Neuronal stem cell (in vitro differentiated cells): Measurements from ENCODE around the gene HAPLN3.
"Not testable (repeated sequence)": the region's sequence is repeated elsewhere in the genome, so short reads cannot be mapped to it uniquely, and the experiment has no call there.

Experiments used
- DNase-seq: peaks from one replicate; pipeline ENCODE4 v3.0.0-alpha.2; 2013; ENCODE audit warnings: low spot score
- H2AFZ ChIP-seq: one replicate; pipeline ENCODE4 v1.6.1; 2013; ENCODE audit warnings: mild to moderate bottlenecking, low read length, inconsistent platforms
- H2AK5ac ChIP-seq: 2 replicates; pipeline ENCODE4 v1.6.1; 2013; ENCODE audit warnings: low read depth, mild to moderate bottlenecking, inconsistent platforms, low read length, moderate library complexity, mixed read lengths
- H2BK120ac ChIP-seq: 2 replicates; pipeline ENCODE4 v1.6.1; 2013; ENCODE audit warnings: low read depth, mild to moderate bottlenecking, inconsistent platforms, low read length, moderate library complexity, mixed read lengths
- H2BK12ac ChIP-seq: one replicate; pipeline ENCODE4 v1.6.1; 2013; ENCODE audit warnings: low read length, inconsistent platforms
- H2BK15ac ChIP-seq: 2 replicates; pipeline ENCODE4 v1.6.1; 2013; ENCODE audit warnings: mild to moderate bottlenecking, low read length, inconsistent platforms, mixed read lengths
- H2BK5ac ChIP-seq: one replicate; pipeline ENCODE4 v1.6.1; 2013; ENCODE audit warnings: inconsistent platforms, mild to moderate bottlenecking, low read length, moderate library complexity
- H3K14ac ChIP-seq: one replicate; pipeline ENCODE4 v1.6.1; 2013; ENCODE audit warnings: low read length, inconsistent platforms
- H3K18ac ChIP-seq: 2 replicates; pipeline ENCODE4 v1.6.1; 2013; ENCODE audit warnings: low read length, inconsistent platforms
- H3K23ac ChIP-seq: 2 replicates; pipeline ENCODE4 v1.6.1; 2013; ENCODE audit warnings: low read depth, mild to moderate bottlenecking, mixed read lengths, low read length, inconsistent platforms; ENCODE audit not compliant: poor library complexity
- H3K27ac ChIP-seq: replicated peaks from 3 replicates; pipeline ENCODE4 v1.5.1; 2013; ENCODE audit warnings: low read length, inconsistent platforms
- H3K27me3 ChIP-seq, 3 experiments: 2 replicates each; pipeline ENCODE4 v1.6.1; 2013; ENCODE audit warnings: low read length in 3 of 3, mild to moderate bottlenecking in 2 of 3, inconsistent platforms in 1 of 3, low read depth in 1 of 3, mixed read lengths in 1 of 3, moderate library complexity in 1 of 3; ENCODE audit not compliant: control insufficient read depth in 3 of 3, insufficient read depth in 3 of 3
- H3K36me3 ChIP-seq, 2 donors: replicated peaks in 1 of 2; 2 replicates each; pipeline ENCODE4 v1.6.1; 2013; ENCODE audit warnings: low read length in 2 of 2; ENCODE audit not compliant: control insufficient read depth in 2 of 2, insufficient read depth in 2 of 2
- H3K4ac ChIP-seq: 2 replicates; pipeline ENCODE4 v1.6.1; 2013; ENCODE audit warnings: inconsistent platforms, mild to moderate bottlenecking, low read length, moderate library complexity
- H3K4me1 ChIP-seq, 2 donors: 1 replicate in 1 of 2; 2 replicates in 1 of 2; pipeline ENCODE4 v1.6.1; 2013; ENCODE audit warnings: low read length in 2 of 2, low read depth in 1 of 2; ENCODE audit not compliant: control insufficient read depth in 2 of 2, insufficient read depth in 1 of 2
- H3K4me2 ChIP-seq: one replicate; pipeline ENCODE4 v1.6.1; 2013; ENCODE audit warnings: mild to moderate bottlenecking, low read length, inconsistent platforms; ENCODE audit not compliant: insufficient read depth, poor library complexity, severe bottlenecking
- H3K4me3 ChIP-seq, 2 donors: 2 replicates each; pipeline ENCODE4 v1.5.1; 2013; ENCODE audit warnings: low read length in 2 of 2, mild to moderate bottlenecking in 2 of 2, inconsistent platforms in 1 of 2, moderate library complexity in 1 of 2
- H3K79me1 ChIP-seq: one replicate; pipeline ENCODE4 v1.6.1; 2013; ENCODE audit warnings: low read depth, mild to moderate bottlenecking, inconsistent platforms, low read length, moderate library complexity
- H3K9ac ChIP-seq: one replicate; pipeline ENCODE4 v1.6.1; 2013; ENCODE audit warnings: mild to moderate bottlenecking, low read depth, low read length, inconsistent platforms; ENCODE audit not compliant: poor library complexity
- H3K9me3 ChIP-seq, 2 donors: replicated peaks in 1 of 2; 2 replicates each; pipeline versions ENCODE3 to v1.6.1; 2013; ENCODE audit warnings: low read length in 2 of 2, mild to moderate bottlenecking in 2 of 2, inconsistent platforms in 1 of 2, low read depth in 1 of 2, mixed read lengths in 1 of 2, moderate library complexity in 1 of 2; ENCODE audit not compliant: control insufficient read depth in 2 of 2, insufficient read depth in 1 of 2
- H4K8ac ChIP-seq: one replicate; pipeline ENCODE4 v1.6.1; 2013; ENCODE audit warnings: low read depth, mild to moderate bottlenecking, inconsistent platforms, low read length, moderate library complexity
- H4K91ac ChIP-seq: one replicate; pipeline ENCODE4 v1.6.1; 2013; ENCODE audit warnings: low read length, low read depth, mild to moderate bottlenecking, inconsistent platforms; ENCODE audit not compliant: poor library complexity
- WGBS, 2 donors: extraction: QIAGEN DNeasy Blood & Tissue Kit; methylation state at CpG; one replicate each; pipeline ENCODE4 v1.1.7; 2013; ENCODE audit warnings: missing lambda C conversion rate in 2 of 2, mixed read lengths in 1 of 2; ENCODE audit not compliant: insufficient read length in 2 of 2, insufficient replicate concordance in 1 of 2; ENCODE audit errors: extremely low coverage in 2 of 2; 5-methylcytosine and 5-hydroxymethylcytosine counted together

HAPLN3 gene

DNA sequence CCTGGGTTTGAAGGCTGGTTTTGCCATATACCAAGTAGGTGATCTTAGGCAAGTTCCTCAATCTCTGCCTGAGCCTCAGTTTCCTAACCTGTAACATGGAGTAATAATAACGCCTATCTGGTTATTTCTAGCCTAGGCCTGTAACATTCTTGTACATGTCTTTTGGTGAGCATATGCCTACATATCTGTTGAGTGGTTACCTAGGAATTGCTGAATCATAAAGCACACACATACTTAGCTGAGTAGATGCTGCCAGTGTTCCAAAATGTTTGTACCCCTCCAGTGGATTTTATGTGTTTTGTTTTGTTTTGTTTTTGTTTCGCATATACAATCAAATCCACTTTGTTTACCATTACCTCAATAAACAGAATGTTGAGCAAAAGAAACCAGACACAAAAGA lies 35.2 kb upstream of the HAPLN3 start:
- H3K4ac ChIP-seq: no peak overlapping the region
- no peak overlapping the region for H2BK5ac ChIP-seq
- H3K36me3 ChIP-seq: no peaks in the 10 kb centered on the region
- no peak overlapping the region for H2AFZ ChIP-seq
- H3K9me3 ChIP-seq: peaks cover 3% of the 10 kb centered on the region in 2 donors
- H3K27me3 ChIP-seq: no peaks in the 10 kb centered on the region
- no peak for DNase-seq
- no peak overlapping the region for H3K23ac ChIP-seq
- H2AK5ac ChIP-seq: no peak overlapping the region
- H3K79me1 ChIP-seq: no peaks in the 10 kb centered on the region
- no peaks in the 10 kb centered on the region for H3K4me1 ChIP-seq
- H3K14ac ChIP-seq: no peak overlapping the region
- no peak overlapping the region for H3K18ac ChIP-seq
- H2BK15ac ChIP-seq: no peak overlapping the region
- H3K4me3 ChIP-seq: no peak overlapping the region
- no peak overlapping the region for H2BK12ac ChIP-seq
- no peak overlapping the region for H3K4me2 ChIP-seq
- WGBS, 2 donors: no CpG with 5 or more reads among the region's 2 CpGs
- H3K27ac ChIP-seq: no peak overlapping the region
- no peak overlapping the region for H4K8ac ChIP-seq
- H2BK120ac ChIP-seq: no peak overlapping the region
- H3K9ac ChIP-seq: no peak overlapping the region
- no peak overlapping the region for H4K91ac ChIP-seq

GRCh38 chr15:88929358-88930098 lies 34.2 kb upstream of the HAPLN3 start:
- H3K23ac ChIP-seq, H3K4ac ChIP-seq, H2BK120ac ChIP-seq, DNase-seq, H3K27me3 ChIP-seq, H3K9ac ChIP-seq, H3K79me1 ChIP-seq, H4K91ac ChIP-seq, H3K4me1 ChIP-seq, H2AFZ ChIP-seq, H3K4me3 ChIP-seq, H2BK5ac ChIP-seq, H2AK5ac ChIP-seq, H3K18ac ChIP-seq, H2BK12ac ChIP-seq, H3K36me3 ChIP-seq, H3K4me2 ChIP-seq, H3K9me3 ChIP-seq, H4K8ac ChIP-seq, H3K27ac ChIP-seq, H3K14ac ChIP-seq, H2BK15ac ChIP-seq: not testable (repeated sequence)
- WGBS, 2 donors: no CpG with 5 or more reads among the region's 3 CpGs

DNA sequence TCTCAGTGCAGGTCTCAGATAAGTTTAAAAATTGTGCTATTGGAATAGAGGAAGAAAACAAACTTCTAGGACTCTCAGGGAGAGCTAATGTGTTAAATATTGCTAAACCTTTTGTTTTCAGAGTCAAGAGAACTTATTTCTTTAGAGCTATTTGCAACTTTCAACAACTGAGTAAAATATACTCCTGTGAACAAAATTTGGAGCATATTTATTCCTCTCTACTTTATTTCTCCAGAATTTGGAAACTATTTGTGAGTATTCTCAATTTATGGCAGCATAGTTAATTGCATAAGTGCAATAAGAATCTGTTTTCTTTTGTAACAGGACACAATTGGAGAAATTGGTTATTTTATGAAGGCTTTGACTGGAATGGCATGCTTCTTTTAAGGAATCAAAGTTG lies 32.8 kb upstream of the HAPLN3 start:
- not testable (repeated sequence) for H3K27me3 ChIP-seq, H2BK12ac ChIP-seq, H3K4me1 ChIP-seq, H3K4ac ChIP-seq, H3K79me1 ChIP-seq, H4K8ac ChIP-seq, H3K4me3 ChIP-seq, H2AFZ ChIP-seq, H2BK15ac ChIP-seq, DNase-seq, H4K91ac ChIP-seq, H3K18ac ChIP-seq, H3K4me2 ChIP-seq, H3K14ac ChIP-seq, H2BK5ac ChIP-seq, H3K9ac ChIP-seq, H2AK5ac ChIP-seq, H3K36me3 ChIP-seq, H2BK120ac ChIP-seq, H3K9me3 ChIP-seq, H3K27ac ChIP-seq, H3K23ac ChIP-seq

DNA sequence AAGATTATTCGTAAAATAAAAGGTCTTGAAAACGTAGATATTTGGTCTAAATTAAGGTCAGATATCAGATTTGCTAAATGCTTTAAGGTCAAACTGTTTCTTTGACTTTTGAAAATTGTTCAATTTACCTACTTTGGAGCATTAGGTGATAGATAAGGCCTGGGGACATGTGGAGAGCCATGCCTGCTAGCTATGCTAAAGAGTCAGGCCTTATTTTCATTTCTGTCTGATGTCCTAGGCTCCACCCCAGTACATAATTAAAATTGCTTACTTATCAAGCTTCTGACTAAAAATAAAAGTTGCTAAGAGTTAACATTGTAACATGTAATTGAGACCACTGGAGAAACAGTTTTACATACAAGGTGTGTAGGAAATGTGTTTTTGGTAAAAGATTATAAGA lies 30.3 kb upstream of the HAPLN3 start:
- H2AFZ ChIP-seq, H3K36me3 ChIP-seq, H3K27me3 ChIP-seq, H4K8ac ChIP-seq, H3K9ac ChIP-seq, H2AK5ac ChIP-seq, H3K4me3 ChIP-seq, H3K4me2 ChIP-seq, H2BK12ac ChIP-seq, H2BK120ac ChIP-seq, H3K4me1 ChIP-seq, H3K9me3 ChIP-seq, H2BK15ac ChIP-seq, DNase-seq, H4K91ac ChIP-seq, H3K4ac ChIP-seq, H3K23ac ChIP-seq, H3K27ac ChIP-seq, H3K14ac ChIP-seq, H3K79me1 ChIP-seq, H2BK5ac ChIP-seq, H3K18ac ChIP-seq: not testable (repeated sequence)
- WGBS, 2 donors: no CpG with 5 or more reads among the region's 2 CpGs
